Measurements from ENCODE around the gene CHCHD10. TPM values are rescaled to one million over a fixed set of nuclear protein-coding genes. Genes with fewer than 3 reads are reported as not detected.

The CHCHD10 gene
- total and polyA plus RNA-seq, 8 donors: 5.8 to 589 (median 126) TPM

- Histone ChIP-seq H3K36me3 (no peaks in the 10 kb centered on the region), H3K27me3 (no peaks in the 10 kb centered on the region), H3K4me3 (no peak overlapping the region), H3K27ac (no peak overlapping the region), H3K4me1 (peaks cover 0 to 2% (median under 1%) of the 10 kb centered on the region in 4 donors), H3K9me3 (no peaks in the 10 kb centered on the region)
- no peak for TF ChIP-seq POLR2A (IDR thresholded peaks at IDR 0.05)
- TF ChIP-seq CTCF (IDR thresholded peaks at IDR 0.05): no peak
- TF ChIP-seq EP300 (IDR thresholded peaks at IDR 0.05): no peak
- TF ChIP-seq POLR2AphosphoS5 (IDR thresholded peaks at IDR 0.05): no peak
- no peak for DNase-seq
- intact Hi-C loops (cut with DNase I; ENCODE audit: low total_unique reads): no loop called here
- whole genome bisulfite sequencing, 5 donors: 37 to 78% (median 57%) methylated on average over 4 of the region's 4 CpGs
Measured at GRCh38 chr22:23756891-23757290, 10.9 kb downstream of the CHCHD10 start.

DNA sequence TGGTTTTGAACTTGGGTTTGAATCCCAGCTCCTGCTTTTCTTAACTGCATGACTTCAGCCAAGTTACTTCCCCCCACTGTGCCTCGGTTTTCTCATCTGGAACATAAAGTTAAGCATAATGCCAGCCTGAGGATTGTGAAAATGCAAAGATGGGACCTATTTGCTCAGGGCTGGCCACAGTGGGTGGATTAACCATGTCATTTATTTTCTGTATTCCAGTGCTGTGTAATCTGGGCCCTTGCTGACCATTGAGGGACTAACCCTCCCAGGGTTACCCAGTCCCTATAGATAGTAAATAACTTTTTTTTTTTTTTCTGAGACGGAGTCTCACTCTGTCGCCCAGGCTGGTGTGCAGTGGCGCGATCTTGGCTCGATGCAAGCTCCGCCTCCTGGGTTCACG is 12.1 kb downstream of the CHCHD10 start:
- H3K4me1 ChIP-seq: peaks cover 0 to 9% (median 4%) of the 10 kb centered on the region in 4 donors
- 78 to 89% (median 82%) methylated on average over 8 of the region's 8 CpGs for WGBS, 5 donors
- H3K4me3 ChIP-seq: no peak overlapping the region
- DNase-seq: no peak
- no peaks in the 10 kb centered on the region for H3K36me3 ChIP-seq
- intact Hi-C loops (cut with DNase I; ENCODE audit: low total_unique reads): no loop called here
- no peaks in the 10 kb centered on the region for H3K9me3 ChIP-seq
- H3K27me3 ChIP-seq: no peaks in the 10 kb centered on the region
- TF ChIP-seq POLR2AphosphoS5 (IDR thresholded peaks at IDR 0.05) (no peak), POLR2A (IDR thresholded peaks at IDR 0.05) (no peak), CTCF (IDR thresholded peaks at IDR 0.05) (no peak), EP300 (IDR thresholded peaks at IDR 0.05) (no peak)
- H3K27ac ChIP-seq: no peak overlapping the region

- intact Hi-C loops (cut with DNase I; ENCODE audit: low total_unique reads): no loop called here
- H3K4me1 ChIP-seq: peaks cover 5 to 14% (median 10%) of the 10 kb centered on the region in 4 donors
- WGBS, 5 donors: 66 to 73% (median 69%) methylated on average over 6 of the region's 6 CpGs
- no peaks in the 10 kb centered on the region for H3K9me3 ChIP-seq
- no peak overlapping the region for H3K4me3 ChIP-seq
- TF ChIP-seq POLR2AphosphoS5 (IDR thresholded peaks at IDR 0.05) (no peak), EP300 (IDR thresholded peaks at IDR 0.05) (no peak), POLR2A (IDR thresholded peaks at IDR 0.05) (no peak), CTCF (IDR thresholded peaks at IDR 0.05) (no peak)
- no peaks in the 10 kb centered on the region for H3K27me3 ChIP-seq
- H3K27ac ChIP-seq: no peak overlapping the region
- no peak for DNase-seq
- no peaks in the 10 kb centered on the region for H3K36me3 ChIP-seq
Measured at GRCh38 chr22:23754980-23755636, 12.7 kb downstream of the CHCHD10 start.

DNA sequence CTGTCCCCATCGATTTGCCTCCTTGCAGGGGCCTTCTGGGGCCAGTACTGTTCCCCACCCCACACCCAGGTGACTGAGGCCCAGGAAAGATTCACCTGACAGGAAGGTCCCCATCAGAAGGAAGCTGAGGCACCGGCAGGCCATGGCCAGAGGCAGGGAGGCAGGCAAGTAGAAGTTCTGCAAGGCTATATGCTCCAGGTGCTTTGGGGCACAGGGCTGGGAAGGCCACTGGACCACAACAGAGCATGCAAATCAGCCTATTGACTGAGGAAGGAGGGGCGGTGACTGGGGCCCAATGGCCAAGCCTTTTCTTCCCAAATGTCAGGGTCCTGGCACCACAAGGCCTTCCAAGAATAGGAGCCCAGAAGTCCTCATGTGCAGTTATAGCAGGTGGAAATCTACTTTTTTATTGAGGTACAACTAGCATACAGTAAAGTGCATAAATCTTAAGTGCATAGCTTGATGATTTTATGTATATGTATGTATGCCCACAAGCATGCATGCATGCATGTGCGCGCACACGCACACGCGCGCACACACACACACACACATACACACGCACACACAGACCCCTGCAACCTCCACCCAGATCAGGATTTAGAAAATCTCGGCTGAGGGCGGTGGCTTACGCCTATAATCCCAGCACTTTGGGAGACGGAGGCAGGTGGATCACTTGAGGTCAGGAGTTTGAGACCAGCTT is 13.4 kb downstream of the CHCHD10 start, which contains the start of gene VPREB3:
TSS of gene VPREB3 (minus strand) at position 206 of the 700 bp plus-strand sequence. CDS start at position 144, 62 bp downstream.
- no peaks in the 10 kb centered on the region for H3K27me3 ChIP-seq
- intact Hi-C loops (cut with DNase I; ENCODE audit: low total_unique reads): no loop called here
- no peak for DNase-seq
- TF ChIP-seq CTCF (IDR thresholded peaks at IDR 0.05) (no peak), POLR2A (IDR thresholded peaks at IDR 0.05) (no peak), POLR2AphosphoS5 (IDR thresholded peaks at IDR 0.05) (no peak), EP300 (IDR thresholded peaks at IDR 0.05) (no peak)
- no peak within 1 kb of the TSS for H3K4me3 ChIP-seq
- peaks cover 9 to 21% (median 17%) of the 10 kb centered on the region in 4 donors for H3K4me1 ChIP-seq
- 84 to 93% (median 87%) methylated on average over 14 of the region's 14 CpGs for WGBS, 5 donors
- H3K36me3 ChIP-seq: no peaks in the 10 kb centered on the region
- H3K9me3 ChIP-seq: no peaks in the 10 kb centered on the region
- no peak within 1 kb of the TSS for H3K27ac ChIP-seq
